ENCODE data around the gene IL17B.

The IL17B gene

DNA sequence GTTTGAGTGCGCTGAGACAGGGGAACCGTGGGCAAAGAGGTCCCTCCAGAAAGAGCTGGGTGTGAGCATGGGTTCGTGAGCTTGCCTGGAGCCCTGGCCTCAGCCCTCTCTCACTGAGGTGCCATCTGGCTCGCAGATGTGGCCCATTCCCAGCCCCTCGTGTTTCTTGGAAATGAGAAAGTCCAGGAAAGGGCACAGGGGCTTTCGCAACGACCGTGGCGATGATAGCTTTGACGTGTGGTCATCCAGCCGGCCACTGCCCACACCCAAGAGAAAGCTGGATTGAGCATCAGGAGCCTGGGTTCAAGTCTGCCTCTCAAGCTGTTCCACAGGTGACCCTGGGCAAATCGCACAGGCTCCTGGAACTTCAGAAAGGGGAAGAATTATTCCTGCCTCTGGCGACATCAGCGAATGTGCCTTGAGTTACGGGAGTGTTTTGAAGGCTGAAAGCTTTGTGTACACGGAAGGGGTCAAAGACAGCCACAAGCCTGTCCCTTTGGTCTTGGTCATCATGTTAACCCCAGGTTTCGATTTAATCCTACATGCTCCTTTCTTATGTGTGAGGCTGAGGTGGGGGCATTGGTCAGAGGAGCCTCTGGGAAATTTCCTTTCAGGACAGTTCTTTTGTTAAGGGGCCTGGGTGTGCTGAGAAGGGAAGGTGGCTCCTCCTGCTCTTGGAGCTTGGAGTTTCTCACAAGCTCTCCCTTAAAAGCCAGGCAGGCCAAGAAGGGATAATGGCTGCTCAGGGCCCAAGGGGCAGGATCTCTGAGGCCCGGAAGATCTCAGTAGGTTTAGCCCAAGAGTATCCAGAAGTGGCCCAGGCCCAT lies 41.7 kb upstream of the IL17B start:
- H3K9me3 ChIP-seq (ENCODE audit: control insufficient read depth, low read length), result no peaks in the 10 kb centered on the region
- peak overlapping the region; percentile 21 for H3K27ac ChIP-seq (ENCODE audit: low read length, poor library complexity, severe bottlenecking)
- peak overlapping the region; percentile 94 for H2AK5ac ChIP-seq (ENCODE audit: low read length, severe bottlenecking)
- H3K4me2 ChIP-seq (ENCODE audit: low read length, poor library complexity, severe bottlenecking), result no peak overlapping the region
- H3K27me3 ChIP-seq (ENCODE audit: control insufficient read depth in 1 of 2, insufficient read depth in 1 of 2, low read length in 2 of 2), result no peaks in the 10 kb centered on the region
- H3K79me1 ChIP-seq (replicated peaks; ENCODE audit: low read length, poor library complexity, severe bottlenecking), result peaks cover 26% of the 10 kb centered on the region
- H3K14ac ChIP-seq (ENCODE audit: low read length in 2 of 2), result peak overlapping the region in 1 of 2 experiments; percentile 82
- H3K9ac ChIP-seq (ENCODE audit: low read length), result no peak overlapping the region
- H2AFZ ChIP-seq (ENCODE audit: low read depth, low read length), result no peak overlapping the region
- peak overlapping the region; percentile 99 for H3K4ac ChIP-seq (ENCODE audit: low read depth in 1 of 2, low read length in 2 of 2)
- peaks cover 57% of the 10 kb centered on the region for H3K4me1 ChIP-seq (ENCODE audit: control insufficient read depth, insufficient read depth, low read depth, low read length)
- peak; percentile 91 for DNase-seq
- peak overlapping the region; percentile 99 to 100 for H2BK12ac ChIP-seq (ENCODE audit: low read length in 2 of 2)
- 49% methylated on average over 18 of the region's 18 CpGs for WGBS
- H2BK120ac ChIP-seq (ENCODE audit: low read depth, low read length), result peak overlapping the region; percentile 98
- H2BK5ac ChIP-seq (ENCODE audit: low read depth, low read length, poor library complexity, severe bottlenecking), result no peak overlapping the region
- peaks cover 15 to 49% of the 10 kb centered on the region in 2 experiments for H3K36me3 ChIP-seq (ENCODE audit: control insufficient read depth in 1 of 2, insufficient read depth in 2 of 2, low read depth in 1 of 2, low read length in 2 of 2)
- peak overlapping the region; percentile 94 to 99 for H3K18ac ChIP-seq (ENCODE audit: low read depth in 1 of 2, low read length in 2 of 2)
- peak overlapping the region; percentile 96 for H4K8ac ChIP-seq (ENCODE audit: low read length)
- H3K23ac ChIP-seq (ENCODE audit: low read length in 2 of 2), result peak overlapping the region in 1 of 2 experiments; percentile 66
- peak overlapping the region; percentile 91 for H4K91ac ChIP-seq (ENCODE audit: low read length)
- H3K4me3 ChIP-seq (ENCODE audit: insufficient read depth in 1 of 2, low read depth in 1 of 2, low read length in 2 of 2), result no peak overlapping the region
- H2BK15ac ChIP-seq (ENCODE audit: low read depth, poor library complexity, severe bottlenecking), result peak overlapping the region; percentile 96

GRCh38 chr5:149419859-149420544 lies 40.9 kb upstream of the IL17B start:
- peak; percentile 68 for DNase-seq

GRCh38 chr5:149419532-149419858 lies 40.4 kb upstream of the IL17B start:
- Histone ChIP-seq H3K79me1 (replicated peaks; ENCODE audit: low read length, poor library complexity, severe bottlenecking) (peaks cover 21% of the 10 kb centered on the region), H3K18ac (ENCODE audit: low read depth in 1 of 2, low read length in 2 of 2) (peak overlapping the region; percentile 96 to 99), H4K91ac (ENCODE audit: low read length) (peak overlapping the region; percentile 92), H2BK5ac (ENCODE audit: low read depth, low read length, poor library complexity, severe bottlenecking) (no peak overlapping the region), H3K23ac (ENCODE audit: low read length in 2 of 2) (peak overlapping the region in 1 of 2 experiments; percentile 73), H3K4me2 (ENCODE audit: low read length, poor library complexity, severe bottlenecking) (no peak overlapping the region), H4K8ac (ENCODE audit: low read length) (peak overlapping the region; percentile 96), H3K9ac (ENCODE audit: low read length) (no peak overlapping the region), H3K4ac (ENCODE audit: low read depth in 1 of 2, low read length in 2 of 2) (peak overlapping the region; percentile 99), H2AFZ (ENCODE audit: low read depth, low read length) (no peak overlapping the region), H2BK12ac (ENCODE audit: low read length in 2 of 2) (peak overlapping the region; percentile 99 to 100), H2AK5ac (ENCODE audit: low read length, severe bottlenecking) (peak overlapping the region; percentile 64), H3K27me3 (ENCODE audit: control insufficient read depth in 1 of 2, insufficient read depth in 1 of 2, low read length in 2 of 2) (no peaks in the 10 kb centered on the region), H3K4me1 (ENCODE audit: control insufficient read depth, insufficient read depth, low read depth, low read length) (peaks cover 62% of the 10 kb centered on the region), H3K14ac (ENCODE audit: low read length in 2 of 2) (peak overlapping the region in 1 of 2 experiments; percentile 90), H3K27ac (ENCODE audit: low read length, poor library complexity, severe bottlenecking) (peak overlapping the region; percentile 20), H3K9me3 (ENCODE audit: control insufficient read depth, low read length) (no peaks in the 10 kb centered on the region), H3K36me3 (ENCODE audit: control insufficient read depth in 1 of 2, insufficient read depth in 2 of 2, low read depth in 1 of 2, low read length in 2 of 2) (peaks cover 2 to 40% of the 10 kb centered on the region in 2 experiments), H2BK120ac (ENCODE audit: low read depth, low read length) (peak overlapping the region; percentile 98), H2BK15ac (ENCODE audit: low read depth, poor library complexity, severe bottlenecking) (peak overlapping the region; percentile 82), H3K4me3 (ENCODE audit: insufficient read depth in 1 of 2, low read depth in 1 of 2, low read length in 2 of 2) (no peak overlapping the region)
- no peak for DNase-seq
- WGBS, result 69% methylated on average over 3 of the region's 3 CpGs

More at GRCh38 chr5:149419859-149420544, 40.9 kb upstream of the IL17B start:
- Histone ChIP-seq H3K9me3 (ENCODE audit: control insufficient read depth, low read length) (no peaks in the 10 kb centered on the region), H2BK15ac (ENCODE audit: low read depth, poor library complexity, severe bottlenecking) (peak overlapping the region; percentile 92), H3K4me1 (ENCODE audit: control insufficient read depth, insufficient read depth, low read depth, low read length) (peaks cover 61% of the 10 kb centered on the region), H3K27ac (ENCODE audit: low read length, poor library complexity, severe bottlenecking) (peak overlapping the region; percentile 21), H2AFZ (ENCODE audit: low read depth, low read length) (no peak overlapping the region), H2BK12ac (ENCODE audit: low read length in 2 of 2) (peak overlapping the region; percentile 99 to 100), H3K9ac (ENCODE audit: low read length) (no peak overlapping the region), H3K79me1 (replicated peaks; ENCODE audit: low read length, poor library complexity, severe bottlenecking) (peaks cover 23% of the 10 kb centered on the region), H2BK5ac (ENCODE audit: low read depth, low read length, poor library complexity, severe bottlenecking) (no peak overlapping the region), H3K4me3 (ENCODE audit: insufficient read depth in 1 of 2, low read depth in 1 of 2, low read length in 2 of 2) (no peak overlapping the region), H3K23ac (ENCODE audit: low read length in 2 of 2) (peak overlapping the region in 1 of 2 experiments; percentile 73), H3K14ac (ENCODE audit: low read length in 2 of 2) (peak overlapping the region; percentile 67 to 90), H4K91ac (ENCODE audit: low read length) (peak overlapping the region; percentile 91), H3K4me2 (ENCODE audit: low read length, poor library complexity, severe bottlenecking) (no peak overlapping the region), H3K18ac (ENCODE audit: low read depth in 1 of 2, low read length in 2 of 2) (peak overlapping the region; percentile 94 to 99), H2AK5ac (ENCODE audit: low read length, severe bottlenecking) (peak overlapping the region; percentile 64), H3K36me3 (ENCODE audit: control insufficient read depth in 1 of 2, insufficient read depth in 2 of 2, low read depth in 1 of 2, low read length in 2 of 2) (peaks cover 7 to 45% of the 10 kb centered on the region in 2 experiments), H4K8ac (ENCODE audit: low read length) (peak overlapping the region; percentile 96), H3K27me3 (ENCODE audit: control insufficient read depth in 1 of 2, insufficient read depth in 1 of 2, low read length in 2 of 2) (no peaks in the 10 kb centered on the region), H3K4ac (ENCODE audit: low read depth in 1 of 2, low read length in 2 of 2) (peak overlapping the region; percentile 99), H2BK120ac (ENCODE audit: low read depth, low read length) (peak overlapping the region; percentile 98)
- 35% methylated on average over 9 of the region's 13 CpGs for WGBS
